ENCODE results near the gene MT1X. TPM values are rescaled to one million over a fixed set of nuclear protein-coding genes. Genes with fewer than 3 reads are reported as not detected.
"Not testable (repeated sequence)": the region's sequence is repeated elsewhere in the genome, so short reads cannot be mapped to it uniquely, and the experiment has no call there.

The MT1X gene
- total and polyA plus RNA-seq, 2 donors from 2014 or later = 223 to 476 TPM

GRCh38 chr16:56672761-56673536, 9.3 kb upstream of the MT1X start:
- intact Hi-C loops (cut with DNase I) = no loop called here

GRCh38 chr16:56673921-56674320, 8.3 kb upstream of the MT1X start:
- intact Hi-C loops (cut with DNase I) = no loop called here
- DNase-seq = peak in 3 of 5 donors; percentile 42 to 60 (median 49)
- FAIRE-seq = no peak
- H3K4me1 ChIP-seq (ENCODE audit: control insufficient read depth in 2 of 3, insufficient read depth in 2 of 3, low read depth in 1 of 3, low read length in 3 of 3) = peaks cover 0 to 3% (median 0%) of the 10 kb centered on the region in 3 donors
- H3K36me3 ChIP-seq (ENCODE audit: control insufficient read depth in 2 of 3, insufficient read depth in 3 of 3, low read length in 3 of 3) = no peaks in the 10 kb centered on the region
- no peak overlapping the region for H3K4me3 ChIP-seq (ENCODE audit: low read length in 3 of 3)
- H3K9ac ChIP-seq (ENCODE audit: low read length in 3 of 3) = no peak overlapping the region
- peaks cover 41% of the 10 kb centered on the region for H3K27me3 ChIP-seq (ENCODE audit: control insufficient read depth, insufficient read depth, low read length)
- TF ChIP-seq CTCF (IDR thresholded peaks at IDR 0.05; ENCODE audit: borderline replicate concordance, extremely low read depth, insufficient read depth) = peak; percentile 47
- no peaks in the 10 kb centered on the region for H3K9me3 ChIP-seq (ENCODE audit: control insufficient read depth in 2 of 3, insufficient read depth in 1 of 3, low read length in 3 of 3)
- H3K27ac ChIP-seq (ENCODE audit: low read depth in 2 of 2, low read length in 2 of 2) = no peak overlapping the region

More at GRCh38 chr16:56672761-56673536, 9.3 kb upstream of the MT1X start:
- no peak overlapping the region for H3K9ac ChIP-seq (ENCODE audit: low read length in 3 of 3)
- TF ChIP-seq CTCF (IDR thresholded peaks at IDR 0.05; ENCODE audit: borderline replicate concordance, extremely low read depth, insufficient read depth) = no peak
- H3K4me3 ChIP-seq (ENCODE audit: low read length in 3 of 3) = no peak overlapping the region
- peaks cover 0 to 8% (median 0%) of the 10 kb centered on the region in 3 donors for H3K4me1 ChIP-seq (ENCODE audit: control insufficient read depth in 2 of 3, insufficient read depth in 2 of 3, low read depth in 1 of 3, low read length in 3 of 3)
- no peaks in the 10 kb centered on the region for H3K9me3 ChIP-seq (ENCODE audit: control insufficient read depth in 2 of 3, insufficient read depth in 1 of 3, low read length in 3 of 3)
- peaks cover 50% of the 10 kb centered on the region for H3K27me3 ChIP-seq (ENCODE audit: control insufficient read depth, insufficient read depth, low read length)
- DNase-seq (no peak), FAIRE-seq (no peak)
- no peaks in the 10 kb centered on the region for H3K36me3 ChIP-seq (ENCODE audit: control insufficient read depth in 2 of 3, insufficient read depth in 3 of 3, low read length in 3 of 3)
- H3K27ac ChIP-seq (ENCODE audit: low read depth in 2 of 2, low read length in 2 of 2) = no peak overlapping the region

GRCh38 chr16:56674570-56674969, 7.7 kb upstream of the MT1X start:
- H3K4me3 ChIP-seq (ENCODE audit: low read length in 3 of 3); H3K9me3 ChIP-seq (ENCODE audit: control insufficient read depth in 2 of 3, insufficient read depth in 1 of 3, low read length in 3 of 3); FAIRE-seq; DNase-seq; H3K4me1 ChIP-seq (ENCODE audit: control insufficient read depth in 2 of 3, insufficient read depth in 2 of 3, low read depth in 1 of 3, low read length in 3 of 3); H3K27ac ChIP-seq (ENCODE audit: low read depth in 2 of 2, low read length in 2 of 2); intact Hi-C loops (cut with DNase I); H3K9ac ChIP-seq (ENCODE audit: low read length in 3 of 3); H3K36me3 ChIP-seq (ENCODE audit: control insufficient read depth in 2 of 3, insufficient read depth in 3 of 3, low read length in 3 of 3): not testable (repeated sequence)
- peaks cover 37% of the 10 kb centered on the region for H3K27me3 ChIP-seq (ENCODE audit: control insufficient read depth, insufficient read depth, low read length)

- intact Hi-C loops (cut with DNase I) = no loop called here
- H3K4me3 ChIP-seq (ENCODE audit: low read length in 3 of 3) = peak overlapping the region in 2 of 3 donors; percentile 36 to 56
- FAIRE-seq (no peak), DNase-seq (peak in 1 of 5 donors; percentile 44)
- no peaks in the 10 kb centered on the region for H3K9me3 ChIP-seq (ENCODE audit: control insufficient read depth in 2 of 3, insufficient read depth in 1 of 3, low read length in 3 of 3)
- no peaks in the 10 kb centered on the region for H3K36me3 ChIP-seq (ENCODE audit: control insufficient read depth in 2 of 3, insufficient read depth in 3 of 3, low read length in 3 of 3)
- peaks cover 27% of the 10 kb centered on the region for H3K27me3 ChIP-seq (ENCODE audit: control insufficient read depth, insufficient read depth, low read length)
- no peak for TF ChIP-seq CTCF (IDR thresholded peaks at IDR 0.05; ENCODE audit: borderline replicate concordance, extremely low read depth, insufficient read depth)
- H3K27ac ChIP-seq (ENCODE audit: low read depth in 2 of 2, low read length in 2 of 2) = no peak overlapping the region
- no peak overlapping the region for H3K9ac ChIP-seq (ENCODE audit: low read length in 3 of 3)
- no peaks in the 10 kb centered on the region for H3K4me1 ChIP-seq (ENCODE audit: control insufficient read depth in 2 of 3, insufficient read depth in 2 of 3, low read depth in 1 of 3, low read length in 3 of 3)
These were observed 6.5 kb upstream of the MT1X start for GRCh38 chr16:56675685-56676210.

Data from kidney (tissue), 14 donors.